Measurements from ENCODE around the gene NKX6-2.
"Not testable (repeated sequence)": the region's sequence is repeated elsewhere in the genome, so short reads cannot be mapped to it uniquely, and the experiment has no call there.

NKX6-2 gene

DNA sequence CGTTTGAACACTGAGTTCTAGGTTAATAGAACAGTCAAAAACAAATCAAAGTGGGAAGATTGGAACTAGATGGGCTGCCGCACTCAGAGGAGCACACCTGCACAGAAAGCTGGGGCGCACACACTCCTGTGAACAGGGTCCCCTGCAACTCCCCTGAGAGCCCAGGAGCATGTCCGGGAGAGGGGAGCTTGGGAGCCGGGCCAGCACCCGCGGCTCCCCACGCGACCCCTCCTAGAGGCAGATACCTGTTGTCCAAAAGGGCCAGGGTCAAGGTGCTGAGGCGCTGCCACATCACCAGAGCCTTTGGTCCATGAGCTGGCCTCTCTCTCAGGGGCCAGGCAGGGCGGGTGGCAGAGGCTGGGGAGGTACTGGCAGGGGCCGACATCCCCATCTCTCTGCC is 5.6 kb downstream of the NKX6-2 start:
- DNase-seq (ENCODE audit: low spot score): no peak

DNA sequence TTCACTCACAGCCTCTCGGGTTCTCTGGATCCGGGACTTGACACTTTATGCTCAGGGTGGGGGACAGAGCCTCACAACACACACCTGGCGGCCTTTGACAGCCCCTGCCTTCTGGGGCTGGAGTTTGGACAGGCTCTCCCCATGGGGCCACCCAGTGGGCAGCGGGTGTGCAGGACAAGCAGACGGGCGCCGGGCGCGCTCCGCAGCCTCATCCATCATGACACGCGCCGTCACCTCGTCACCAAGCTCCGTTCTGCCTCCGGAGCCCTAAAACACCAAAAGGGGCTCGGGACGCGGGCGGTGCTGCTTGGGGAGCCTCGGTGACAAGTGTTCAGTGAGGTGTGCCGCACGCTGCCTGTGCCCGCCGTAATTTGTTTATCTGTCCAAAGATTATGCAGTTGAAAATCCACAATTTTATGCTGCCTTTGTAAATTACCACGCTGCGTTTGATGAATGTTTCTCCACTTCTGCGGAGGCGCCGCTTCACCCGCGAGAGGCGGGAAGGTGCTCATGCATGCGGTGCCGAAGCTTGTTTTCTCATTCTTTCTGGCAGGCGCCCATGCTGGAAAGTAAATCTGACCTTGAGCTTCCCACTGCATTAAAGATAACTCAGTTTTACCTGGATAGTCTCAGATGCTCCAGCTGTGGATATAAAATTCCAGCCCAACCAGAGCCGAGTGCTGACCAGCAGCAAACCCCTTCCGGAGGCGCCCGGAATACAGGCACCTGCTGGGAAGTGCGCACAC is 6.2 kb downstream of the NKX6-2 start:
- no peak for DNase-seq (ENCODE audit: low spot score)

DNA sequence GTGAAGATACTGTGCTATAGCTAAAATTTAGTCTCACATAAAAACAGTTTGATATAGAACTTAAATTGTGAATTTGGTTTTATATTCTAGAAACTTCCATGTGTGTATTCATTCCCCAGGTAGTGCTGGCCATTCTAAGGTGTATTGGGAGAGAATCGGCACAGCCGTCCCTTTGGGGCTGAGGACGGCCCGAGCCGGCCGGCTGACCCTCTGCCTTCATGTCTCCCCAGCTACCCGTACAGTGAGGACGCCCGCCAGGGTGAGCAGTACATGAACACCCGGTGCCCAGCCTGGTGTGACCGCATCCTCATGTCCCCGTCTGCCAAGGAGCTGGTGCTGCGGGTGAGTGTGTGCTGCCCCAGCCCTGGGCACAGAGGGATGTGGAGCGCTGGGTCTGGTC is 8.5 kb downstream of the NKX6-2 start:
- DNase-seq (ENCODE audit: low spot score): no peak

DNA sequence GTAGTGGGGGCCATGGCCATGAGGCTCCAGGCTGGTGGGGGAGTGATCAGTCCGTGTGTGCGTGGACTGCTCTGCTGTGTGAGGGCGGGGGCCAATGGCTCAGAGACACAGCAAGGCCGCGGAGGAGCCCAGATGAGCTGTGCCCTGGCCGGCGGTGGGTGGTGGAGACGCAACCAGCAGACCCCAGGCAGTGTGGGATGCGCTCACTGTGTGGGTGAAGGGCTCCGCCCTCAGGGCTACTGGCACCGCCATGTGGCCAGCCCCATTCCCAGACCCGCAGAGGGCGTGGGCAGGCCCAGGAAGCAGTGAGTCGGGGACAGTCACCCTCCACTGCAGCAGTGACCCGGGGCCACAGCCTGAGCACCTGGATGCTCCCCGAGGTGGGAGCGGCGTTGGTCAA is 9.1 kb downstream of the NKX6-2 start:
- DNase-seq (ENCODE audit: low spot score): no peak

DNA sequence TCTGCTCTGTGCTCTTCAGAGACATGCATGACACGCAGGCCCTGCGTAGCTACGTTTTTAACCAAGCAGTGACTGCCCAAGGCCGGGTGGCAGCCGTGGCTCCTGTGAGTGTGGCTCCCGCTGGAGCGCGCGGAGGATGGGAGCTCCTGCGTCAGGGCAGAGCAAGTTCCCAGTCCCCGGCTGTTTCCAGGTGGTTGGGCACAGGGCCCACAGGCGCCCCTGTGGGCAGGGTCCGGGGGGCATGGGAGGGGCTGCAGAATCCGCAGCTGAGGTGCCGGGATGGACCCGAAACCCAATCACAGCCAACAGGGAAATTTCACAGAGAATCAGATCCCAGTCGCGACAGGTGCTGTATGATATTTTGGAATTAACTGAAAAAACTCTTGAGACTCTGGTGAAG is 9.8 kb downstream of the NKX6-2 start:
- DNase-seq (ENCODE audit: low spot score): no peak

DNA sequence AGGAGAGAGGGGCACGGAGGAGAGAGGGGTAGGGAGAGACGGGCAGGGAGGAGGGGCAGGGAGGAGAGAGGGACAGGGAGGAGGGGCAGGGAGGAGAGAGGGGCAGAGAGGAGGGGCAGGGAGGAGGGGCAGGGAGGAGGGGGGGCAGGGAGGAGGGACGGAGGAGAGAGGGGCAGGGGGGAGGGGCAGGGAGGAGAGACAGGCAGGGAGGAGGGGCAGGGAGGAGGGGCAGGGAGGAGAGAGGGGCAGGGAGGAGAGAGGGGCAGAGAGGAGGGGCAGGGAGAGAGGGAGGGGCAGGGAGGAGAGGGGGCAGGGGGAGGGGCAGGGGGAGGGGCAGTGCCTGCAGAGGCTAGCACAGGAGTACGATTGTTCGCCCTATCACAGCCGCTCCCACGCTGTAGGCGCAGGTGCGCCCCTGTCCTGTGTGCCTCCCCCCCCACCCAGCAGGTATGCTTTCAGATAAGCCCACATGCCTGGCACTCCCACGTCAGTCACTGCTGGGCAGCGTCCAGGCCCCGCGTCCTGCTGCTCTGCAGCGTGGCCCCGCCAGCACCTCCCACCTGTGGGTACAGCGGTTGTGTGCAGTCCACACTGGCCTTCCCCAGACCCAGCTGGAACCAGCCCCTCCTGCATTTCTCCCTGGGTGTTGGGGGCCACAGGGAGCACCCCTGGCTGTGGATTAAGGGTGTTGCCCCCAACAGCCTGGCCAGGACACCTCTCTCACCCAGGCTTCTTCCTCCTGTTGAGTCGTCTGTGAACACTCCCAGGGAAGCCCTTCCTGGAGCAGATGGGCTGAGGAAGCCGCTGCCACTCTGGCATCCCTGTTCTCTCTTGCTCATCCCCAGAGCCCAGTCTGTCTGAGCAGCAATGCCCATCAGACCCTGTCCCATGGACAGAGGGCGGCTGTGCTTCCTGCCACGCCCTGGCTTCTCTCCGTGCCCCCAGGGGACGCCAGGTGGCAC is 10.8 kb downstream of the NKX6-2 start:
- peak; percentile 65 for DNase-seq (ENCODE audit: low spot score)

DNA sequence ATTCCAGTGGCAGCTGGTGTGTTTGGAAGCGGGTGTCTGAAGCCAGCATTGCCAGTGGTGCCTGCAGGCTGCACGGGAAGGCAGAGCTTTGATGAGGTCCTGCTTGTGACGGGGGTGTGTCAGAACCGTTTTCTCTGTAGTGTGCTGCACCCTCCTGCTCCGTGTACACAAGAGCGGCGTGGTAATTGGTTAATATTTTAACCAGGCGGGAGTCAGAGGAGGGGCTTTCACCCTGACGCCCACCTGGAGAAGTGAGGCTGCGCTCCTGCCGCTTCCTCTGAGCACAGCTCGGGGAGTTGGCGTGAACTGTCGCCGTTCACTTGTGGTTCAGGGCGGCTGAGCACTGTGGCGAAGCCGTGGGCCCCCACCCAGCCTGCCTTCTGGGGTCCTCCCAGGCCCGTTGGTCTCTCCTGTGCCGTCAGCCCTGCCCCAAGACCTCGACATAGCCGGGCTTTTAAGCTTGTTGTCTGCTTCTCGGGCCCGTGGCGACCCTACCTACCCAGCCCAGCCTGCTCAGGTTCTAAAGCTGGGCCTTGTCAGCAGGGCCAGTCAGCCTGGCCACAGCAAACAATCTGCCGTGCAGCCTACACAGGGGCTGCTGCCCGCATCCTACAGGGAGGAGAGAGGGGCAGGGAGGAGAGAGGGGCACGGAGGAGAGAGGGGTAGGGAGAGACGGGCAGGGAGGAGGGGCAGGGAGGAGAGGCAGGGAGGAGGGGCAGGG is 11.6 kb downstream of the NKX6-2 start:
- DNase-seq (ENCODE audit: low spot score): no peak

DNA sequence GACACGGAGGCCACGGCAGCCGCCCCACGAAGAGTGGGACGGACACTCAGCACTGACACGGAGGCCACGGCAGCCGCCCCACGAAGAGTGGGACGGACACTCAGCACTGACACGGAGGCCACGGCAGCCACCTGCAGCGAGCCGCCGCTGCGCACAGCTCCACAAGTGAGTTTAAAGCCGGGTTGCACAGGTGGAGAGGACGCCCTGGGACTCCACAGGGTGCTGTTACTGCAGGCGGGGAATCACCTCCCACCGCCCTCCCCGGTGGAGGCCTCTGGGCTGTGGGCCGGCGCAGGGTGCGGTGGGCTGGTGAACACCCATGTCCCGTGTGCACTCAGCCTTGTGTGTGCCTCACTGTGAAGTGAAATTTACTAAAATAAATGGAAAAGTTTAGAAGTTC is 13.1 kb downstream of the NKX6-2 start:
- not testable (repeated sequence) for DNase-seq (ENCODE audit: low spot score)

DNA sequence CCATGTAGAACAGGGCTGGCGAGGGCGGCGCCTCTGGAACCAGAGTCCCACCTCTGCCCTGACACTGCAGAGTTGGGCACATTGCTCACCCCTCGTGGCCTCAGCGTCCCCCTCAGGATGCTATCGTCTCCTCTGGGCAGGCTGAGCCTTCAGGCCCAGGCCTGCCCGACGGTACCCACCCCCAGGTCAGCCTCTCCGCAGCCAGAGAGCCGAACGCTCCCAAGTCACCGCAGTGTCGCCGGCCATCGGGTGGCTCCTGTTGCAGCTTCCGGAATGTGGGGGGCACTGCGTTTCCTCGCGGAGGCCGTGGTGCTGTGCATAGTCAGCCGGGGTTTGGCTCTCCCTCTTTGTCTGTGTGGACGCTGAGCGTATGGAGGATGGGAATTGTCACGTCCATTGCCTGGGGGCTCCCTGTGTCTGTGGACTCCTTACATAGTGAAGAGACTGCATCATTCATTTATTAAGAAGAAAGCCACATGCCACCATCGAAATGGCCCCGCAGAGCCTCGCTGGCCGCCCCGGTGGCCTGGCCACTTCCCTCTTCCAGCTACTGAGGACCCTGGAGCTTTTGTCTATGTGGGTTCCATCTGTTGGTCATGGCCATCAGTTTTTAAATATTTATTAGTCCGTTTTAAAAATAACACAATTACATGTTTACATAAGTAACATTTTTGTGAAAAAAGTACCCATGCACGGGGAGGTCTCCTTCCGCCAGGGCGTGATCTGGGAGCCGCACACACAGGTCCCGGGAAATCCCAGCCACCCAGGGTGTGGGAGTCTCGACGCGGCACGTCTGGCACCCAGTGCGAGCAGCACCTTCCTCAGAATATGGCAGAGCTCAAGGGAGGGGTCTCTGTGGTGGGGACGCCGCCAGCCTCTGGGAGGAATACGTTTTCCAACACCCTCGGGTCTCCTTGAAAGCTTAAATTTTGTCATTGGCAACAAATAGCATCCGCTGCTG is 15.6 kb downstream of the NKX6-2 start:
- no peak for DNase-seq (ENCODE audit: low spot score)

DNA sequence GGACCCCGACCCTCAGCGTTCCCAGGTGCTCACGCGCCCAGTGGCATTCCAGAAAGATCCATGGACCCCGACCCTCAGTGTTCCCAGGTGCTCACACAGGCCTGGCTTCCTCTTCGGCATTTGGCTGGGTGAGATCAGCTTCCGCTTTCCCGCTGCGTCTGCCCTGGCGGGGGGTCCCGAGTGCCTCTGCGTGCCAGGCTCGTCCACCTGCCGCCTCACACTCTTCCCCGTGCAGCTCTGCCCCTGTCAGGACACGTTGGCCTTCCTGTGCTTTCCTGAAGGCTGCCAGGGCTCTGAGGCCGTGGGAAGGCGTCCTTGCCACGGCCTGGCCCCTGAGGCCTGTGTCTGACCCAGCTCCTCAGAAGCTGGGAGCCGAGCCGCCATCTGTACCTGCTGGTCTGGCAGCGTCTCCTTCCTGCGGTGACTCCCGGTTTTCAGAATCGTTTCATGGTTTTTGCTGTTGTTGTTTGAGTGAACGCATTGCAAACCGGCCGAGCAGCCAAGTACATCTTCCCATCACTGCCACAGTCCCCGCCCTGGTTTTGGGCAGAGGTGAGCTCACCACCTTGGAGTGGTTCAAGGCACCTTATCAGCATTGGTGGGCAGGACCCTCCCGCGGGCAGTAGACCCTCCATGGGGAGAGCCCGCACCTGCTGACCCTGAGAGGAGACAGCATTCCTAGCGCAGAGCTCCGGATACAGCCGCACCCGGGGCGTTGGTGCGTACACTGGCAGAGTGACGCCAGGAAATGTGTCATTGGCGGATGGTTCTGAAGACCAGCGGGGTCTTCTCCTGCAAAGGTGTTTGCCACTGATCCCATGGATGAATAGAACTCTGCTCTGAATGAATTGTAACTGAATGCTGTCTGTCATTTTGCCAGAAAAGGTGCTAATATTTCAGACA is 17.4 kb downstream of the NKX6-2 start:
- DNase-seq (ENCODE audit: low spot score): no peak

DNA sequence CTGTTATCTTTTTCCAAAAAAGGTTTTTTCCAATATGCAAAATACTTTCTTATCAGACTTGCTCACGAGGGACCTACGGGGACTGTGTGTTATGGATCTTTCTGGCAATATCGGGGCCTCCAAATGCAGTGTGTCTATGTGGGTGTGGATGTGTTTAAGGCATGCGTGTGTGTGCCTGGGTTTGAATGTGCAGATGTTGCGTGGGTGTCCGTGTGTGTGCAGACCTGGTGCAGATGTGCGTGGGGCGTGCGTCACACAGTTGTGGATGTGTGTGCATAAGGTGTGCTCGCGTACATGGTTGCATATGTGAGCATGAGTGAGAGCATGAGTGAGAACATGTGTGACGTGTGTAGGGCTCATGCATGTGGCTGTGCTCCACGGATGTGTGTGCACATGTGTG is 19.7 kb downstream of the NKX6-2 start:
- no peak for DNase-seq (ENCODE audit: low spot score)

DNA sequence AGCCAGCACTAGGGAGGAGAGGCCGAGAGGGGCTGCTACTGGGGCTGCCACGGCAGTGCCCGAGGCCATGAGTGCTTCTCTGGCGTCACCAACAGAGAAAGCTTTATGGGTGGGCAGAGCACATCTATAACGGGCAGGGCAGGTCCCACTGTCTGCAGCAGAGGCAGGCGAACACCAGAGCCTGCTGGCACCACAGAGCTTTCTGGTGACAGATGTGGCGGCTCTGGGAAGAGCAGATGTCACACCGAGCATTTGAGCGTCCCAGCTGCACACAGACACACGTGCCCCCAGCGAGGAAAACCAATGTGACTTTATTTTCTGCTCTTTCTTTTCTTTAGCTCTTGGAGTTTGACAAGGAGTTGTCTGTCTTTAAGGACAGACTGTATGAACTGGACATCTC is 20.5 kb downstream of the NKX6-2 start:
- DNase-seq (ENCODE audit: low spot score): no peak

DNA sequence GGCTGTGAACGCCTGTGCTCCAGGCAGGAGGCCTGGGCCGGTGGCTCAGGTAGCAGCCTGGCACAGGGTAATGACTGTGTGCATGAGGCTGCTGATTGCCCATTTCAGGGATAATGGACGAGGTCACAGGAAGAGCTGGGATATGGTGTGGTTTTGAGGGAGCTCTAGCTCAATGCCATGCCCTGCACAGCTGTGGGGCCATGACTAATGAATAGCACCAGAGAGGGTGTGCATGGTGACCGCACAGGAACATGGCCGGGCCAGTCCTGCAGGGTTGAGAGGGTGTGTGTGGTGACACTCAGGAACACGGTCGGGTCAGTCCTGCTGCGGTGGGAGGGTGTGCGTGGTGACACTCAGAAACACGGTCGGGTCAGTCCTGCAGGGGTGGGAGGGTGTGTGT is 21.8 kb downstream of the NKX6-2 start:
- DNase-seq (ENCODE audit: low spot score): no peak

DNA sequence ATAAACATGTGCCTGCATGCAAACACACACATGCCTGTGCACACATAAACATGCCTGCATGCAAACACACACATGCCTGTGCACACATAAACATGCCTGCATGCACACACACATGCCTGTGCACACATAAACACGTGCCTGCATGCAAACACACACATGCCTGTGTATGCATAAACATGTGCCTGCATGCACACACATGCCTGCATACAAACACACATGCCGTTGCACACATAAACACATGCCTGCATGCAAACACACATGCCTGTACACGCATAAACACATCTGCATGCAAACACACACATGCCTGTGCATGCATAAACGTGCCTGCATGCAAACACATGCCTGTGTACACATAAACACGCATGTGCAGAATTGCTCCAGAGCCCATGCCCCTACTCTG is 22.4 kb downstream of the NKX6-2 start:
- DNase-seq (ENCODE audit: low spot score): no peak

DNA sequence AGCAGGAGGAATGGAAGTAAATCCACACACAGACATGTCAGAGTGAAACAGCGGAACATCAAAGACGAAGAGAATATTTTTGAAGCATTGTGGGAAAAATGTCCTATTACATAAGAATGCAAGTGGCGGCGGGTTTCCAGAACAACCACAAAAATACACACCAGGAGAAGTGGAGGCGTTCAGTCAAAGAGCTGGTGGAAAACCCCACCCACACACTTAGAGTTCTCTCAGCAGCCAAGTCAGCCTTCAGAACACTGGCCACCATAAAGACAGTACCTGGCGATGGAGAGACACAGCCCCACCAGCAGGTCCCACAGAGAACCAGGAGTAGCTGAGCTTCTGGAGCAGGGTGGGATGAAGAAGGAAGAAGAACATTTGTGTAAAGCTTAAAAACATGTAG is 23.7 kb downstream of the NKX6-2 start:
- DNase-seq (ENCODE audit: low spot score): no peak

DNA sequence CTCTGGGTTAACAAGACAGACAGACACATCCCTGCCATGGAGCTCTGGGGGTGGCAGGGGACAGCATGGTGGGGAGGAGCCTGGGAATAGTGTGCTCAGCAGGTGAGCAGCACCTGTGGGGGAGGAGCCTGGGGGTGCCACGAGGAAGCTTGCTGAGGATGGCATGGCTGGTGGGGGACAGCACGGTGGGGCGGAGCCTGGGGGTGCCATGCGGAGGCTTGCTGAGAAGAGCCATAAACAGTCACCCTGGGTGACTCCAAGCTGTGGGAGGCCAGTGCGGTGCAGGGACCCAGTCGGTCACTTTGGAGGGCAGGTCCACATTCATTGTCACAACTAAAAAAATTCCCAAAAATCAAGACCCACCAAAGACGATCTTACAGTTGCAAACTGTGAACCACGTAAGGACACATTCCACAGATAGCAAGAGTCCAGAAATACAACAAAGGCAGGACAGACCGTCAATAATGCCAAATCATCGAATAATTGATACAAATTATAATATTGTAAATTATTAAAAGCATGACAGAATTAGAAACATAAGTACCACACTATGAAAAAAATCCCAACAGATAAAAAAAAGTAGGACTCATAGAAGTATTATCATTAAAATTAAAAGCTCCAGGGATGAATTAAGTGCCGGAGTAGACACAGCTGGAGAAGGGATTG is 24.4 kb downstream of the NKX6-2 start:
- DNase-seq (ENCODE audit: low spot score): no peak

DNA sequence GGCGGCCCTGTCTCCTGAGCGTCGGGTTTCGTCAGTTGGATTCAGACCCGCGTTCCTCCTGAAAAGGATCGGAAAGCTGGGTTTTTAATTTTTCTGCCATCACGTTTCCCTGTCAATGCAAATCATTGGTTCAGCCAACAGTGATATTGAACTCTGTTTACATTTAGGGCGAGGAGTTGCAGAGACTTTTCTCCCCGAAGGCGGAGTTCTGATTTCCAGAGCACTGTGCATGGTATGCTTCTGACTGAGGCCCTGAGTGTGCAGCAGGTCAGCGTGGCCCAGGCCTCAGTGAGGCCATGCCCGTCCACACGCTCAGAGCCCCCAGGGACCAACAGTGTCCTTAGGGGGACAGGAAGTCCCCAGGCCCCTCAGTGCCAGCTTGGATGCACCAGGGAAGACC is 27.1 kb downstream of the NKX6-2 start:
- no peak for DNase-seq (ENCODE audit: low spot score)

DNA sequence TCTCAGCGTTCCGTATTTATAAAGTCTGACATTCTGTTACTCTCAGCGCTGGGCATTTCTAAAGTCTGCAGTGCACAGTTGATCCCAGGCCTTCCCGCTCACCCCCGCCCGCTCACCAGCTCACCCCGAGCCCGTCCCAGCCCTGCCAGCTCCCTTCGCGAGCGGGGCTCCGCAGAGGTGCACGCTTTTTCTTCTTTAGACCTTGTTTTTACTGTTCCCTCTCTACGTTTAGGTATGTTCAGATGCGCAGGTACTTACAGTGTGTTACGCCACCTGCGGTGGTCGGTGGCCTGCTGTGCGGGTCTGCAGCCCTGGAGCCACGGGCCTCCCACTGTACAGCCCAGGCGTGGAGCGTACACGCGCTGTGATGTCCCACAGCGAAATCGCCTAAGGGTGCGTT is 28.8 kb downstream of the NKX6-2 start:
- no peak for DNase-seq (ENCODE audit: low spot score)

DNA sequence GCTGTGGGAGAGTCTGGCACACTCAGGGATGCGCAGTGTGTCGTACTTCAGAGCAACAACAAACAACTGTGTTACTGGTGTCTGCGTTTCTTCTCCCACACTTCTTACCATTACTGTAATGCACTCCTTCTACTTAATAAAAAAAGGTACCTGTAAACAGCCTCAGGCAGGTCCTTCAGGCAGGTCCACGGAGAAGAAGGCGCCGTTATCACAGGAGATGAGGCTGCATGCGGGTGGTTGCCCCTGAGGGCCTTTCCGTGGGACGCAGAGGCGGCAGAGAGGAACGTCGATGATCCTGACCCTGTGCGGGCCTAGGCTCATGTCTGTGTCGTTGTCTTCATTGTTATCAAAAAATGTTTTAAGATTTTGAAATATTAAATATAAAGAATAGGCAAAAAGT is 29.4 kb downstream of the NKX6-2 start:
- no peak for DNase-seq (ENCODE audit: low spot score)

DNA sequence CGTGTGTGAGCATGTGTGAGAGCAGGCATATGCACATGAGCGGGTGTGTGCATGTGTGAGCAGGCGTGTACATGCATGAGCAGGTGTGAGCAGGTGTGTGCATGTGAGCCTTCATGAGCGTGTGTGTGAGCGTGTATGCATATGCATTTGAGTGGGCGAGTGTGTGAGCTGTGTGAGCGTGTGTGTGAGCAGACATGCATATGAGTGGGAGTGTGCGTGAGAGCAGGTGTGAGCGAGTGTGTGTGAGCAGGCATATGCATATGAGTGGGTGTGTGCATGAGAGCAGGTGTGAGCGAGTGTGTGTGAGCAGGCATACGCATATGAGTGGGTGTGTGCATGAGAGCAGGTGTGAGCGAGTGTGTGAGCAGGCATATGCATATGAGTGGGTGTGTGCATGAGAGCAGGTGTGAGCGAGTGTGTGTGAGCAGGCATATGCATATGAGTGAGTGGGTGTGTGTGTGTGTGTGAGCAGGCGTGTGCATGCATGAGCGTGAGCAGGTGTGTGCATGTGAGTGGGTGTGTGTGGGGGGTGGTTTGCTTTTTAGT is 30.7 kb downstream of the NKX6-2 start:
- no peak for DNase-seq (ENCODE audit: low spot score)
